Neural cell (in vitro differentiated cells): ENCODE results near the gene SAMD4A. TPM values are rescaled to one million over a fixed set of nuclear protein-coding genes. Genes with fewer than 3 reads are reported as not detected.

ENCODE experiments used
- H2AFZ ChIP-seq: fragments of 200-600, 300-800 bp; sonication (generic), shearing (Covaris generic); 2 replicates; pipeline ENCODE4 v1.6.0; 2014; ENCODE audit warnings: low read depth, mild to moderate bottlenecking, antibody characterized with exemption, low read length, moderate library complexity
- H3F3A ChIP-seq: fragments of 200-600 bp; shearing (Covaris generic); 2 replicates; pipeline ENCODE4 v1.6.1; 2016; ENCODE audit warnings: mild to moderate bottlenecking, moderate library complexity, mixed read lengths, antibody characterized with exemption, low read length; ENCODE audit not compliant: insufficient read depth, poor library complexity, severe bottlenecking
- H3K27ac ChIP-seq: fragments of 200-600, 300-800 bp; sonication (generic), shearing (Covaris generic); 2 replicates; pipeline ENCODE4 v1.5.1; 2014; ENCODE audit warnings: mild to moderate bottlenecking, low read length, moderate library complexity
- H3K27me3 ChIP-seq: fragments of 300-800, 200-600 bp; sonication (generic), shearing (Covaris generic); 2 replicates; pipeline ENCODE4 v1.6.0; 2014; ENCODE audit warnings: mild to moderate bottlenecking, low read depth, low read length, moderate library complexity; ENCODE audit not compliant: insufficient read depth
- H3K36me3 ChIP-seq: fragments of 300-800, 200-600 bp; sonication (generic), shearing (Covaris generic); 2 replicates; pipeline ENCODE4 v1.5.1; 2014; ENCODE audit warnings: mild to moderate bottlenecking, antibody characterized with exemption, low read length, moderate library complexity; ENCODE audit not compliant: insufficient read depth
- H3K4me2 ChIP-seq: fragments of 300-800, 200-600 bp; sonication (generic), shearing (Covaris generic); 2 replicates; pipeline ENCODE4 v1.6.0; 2014; ENCODE audit warnings: mild to moderate bottlenecking, low read length
- H3K4me3 ChIP-seq: fragments of 300-800, 200-600 bp; sonication (generic), shearing (Covaris generic); 2 replicates; pipeline ENCODE4 v1.5.1; 2014; ENCODE audit warnings: mild to moderate bottlenecking, low read length, moderate library complexity
- H3K79me2 ChIP-seq: fragments of 200-600 bp; shearing (Covaris generic); replicated peaks from 2 replicates; pipeline ENCODE4 v1.6.0; 2014; ENCODE audit warnings: mild to moderate bottlenecking, low read length, moderate library complexity; ENCODE audit not compliant: insufficient read depth
- H3K9ac ChIP-seq: fragments of 300-800, 200-600 bp; sonication (generic), shearing (Covaris generic); 2 replicates; pipeline ENCODE4 v1.6.1; 2016; ENCODE audit warnings: mild to moderate bottlenecking, low read length, mixed read lengths
- H3K9me2 ChIP-seq: fragments of 200-600 bp; shearing (Covaris generic); 2 replicates; pipeline ENCODE4 v1.6.1; 2016; ENCODE audit warnings: mild to moderate bottlenecking, low read length, mixed read lengths; ENCODE audit not compliant: insufficient read depth
- H3K9me3 ChIP-seq: fragments of 200-600, 300-800 bp; sonication (generic), shearing (Covaris generic); 2 replicates; pipeline ENCODE4 v1.6.1; 2016; ENCODE audit warnings: mild to moderate bottlenecking, mixed run types, low read length, moderate library complexity, mixed read lengths
- H4K20me1 ChIP-seq: fragments of 200-600 bp; shearing (Covaris generic); 2 replicates; pipeline ENCODE4 v1.6.1; 2016; ENCODE audit warnings: mild to moderate bottlenecking, mixed run types; ENCODE audit not compliant: insufficient read depth
- EP300 ChIP-seq: fragments of 450-650 bp; conservative IDR thresholded peaks from 2 replicates; pipeline ENCODE4 v1.6.1; 2014; ENCODE audit warnings: antibody characterized with exemption, mild to moderate bottlenecking, moderate library complexity; ENCODE audit not compliant: poor library complexity, severe bottlenecking
- EZH2 ChIP-seq: fragments of 200-600, 300-800 bp; shearing (Covaris generic), sonication (generic); IDR thresholded peaks from 2 replicates; pipeline ENCODE4 v1.6.1; 2014; ENCODE audit warnings: antibody characterized with exemption, low read length, borderline replicate concordance, mild to moderate bottlenecking; ENCODE audit not compliant: insufficient read depth, poor library complexity, severe bottlenecking
- POLR2AphosphoS5 ChIP-seq: IDR thresholded peaks from 2 replicates; pipeline ENCODE4 v1.6.1; 2012
- TAF1 ChIP-seq: IDR thresholded peaks from 2 replicates; pipeline ENCODE4 v1.6.1; 2012; ENCODE audit warnings: low read depth
- polyA plus RNA-seq: library from polyadenylated mRNA; depleted of rRNA; stranded (reverse); fragments of >200 nt; gene quantifications from 2 replicates; pipeline ENCODE4 v1.2.3, GENCODE V29; 2014
- TF ChIP-seq, protein P1 (sequence below): fragments of 450-650 bp; IDR thresholded peaks from 2 replicates; pipeline ENCODE4 v1.5.1; 2014; ENCODE audit warnings: antibody characterized with exemption, mild to moderate bottlenecking, moderate library complexity; ENCODE audit not compliant: poor library complexity, severe bottlenecking
- TF ChIP-seq, protein P2 (sequence below): IDR thresholded peaks from 2 replicates; pipeline ENCODE4 v1.6.1; 2012; ENCODE audit warnings: borderline replicate concordance

SAMD4A gene
- polyA plus RNA-seq, 1 donor from 2014 or later = 1.0 TPM

DNA sequence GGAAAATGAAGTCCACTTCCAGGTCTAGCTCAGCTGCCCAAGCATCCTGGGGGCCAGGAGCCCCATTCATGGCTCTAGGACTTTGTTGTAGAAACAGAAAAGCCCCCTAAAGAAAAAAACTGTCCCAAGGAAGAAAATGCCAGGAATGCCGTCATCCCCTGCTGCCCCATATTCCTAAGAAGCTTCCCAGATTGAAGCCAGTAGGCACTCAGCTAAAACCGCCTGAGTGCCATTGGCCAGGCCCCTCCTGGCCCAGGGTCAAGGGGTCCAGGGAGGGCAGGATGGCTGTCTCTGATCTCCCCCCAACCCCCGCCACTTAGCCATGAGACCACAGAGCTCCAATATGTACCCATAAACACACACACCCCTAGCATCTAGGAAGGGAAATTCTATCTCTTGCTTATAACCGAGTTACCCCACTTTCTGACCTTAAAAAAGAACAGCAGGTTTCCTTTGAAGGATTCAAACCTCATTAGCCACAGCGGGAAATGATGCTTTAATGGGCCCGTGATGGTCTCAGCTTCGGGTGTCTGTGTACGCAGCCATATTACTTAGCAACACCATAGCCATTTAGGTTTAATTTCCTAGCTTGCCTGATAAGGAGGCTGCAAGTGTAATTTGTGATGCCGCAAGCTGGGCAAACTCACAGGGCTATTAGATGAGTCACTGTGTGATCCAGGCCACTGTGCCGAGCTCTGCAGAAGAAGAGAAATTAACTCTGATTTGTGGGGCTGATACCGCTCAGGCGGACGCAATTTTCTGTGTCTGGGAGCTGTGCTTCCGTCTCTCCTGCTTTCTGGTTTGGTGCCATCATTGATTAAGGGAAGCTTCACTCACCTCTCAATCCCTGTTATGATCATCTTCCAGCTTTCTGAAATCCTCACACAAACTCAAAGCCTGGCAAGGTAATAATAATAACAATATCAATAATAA, 251.5 kb downstream of the SAMD4A start:
- Histone ChIP-seq H2AFZ (no peak overlapping the region), H3K27me3 (no peaks in the 10 kb centered on the region), H3F3A (no peaks in the 10 kb centered on the region), H3K36me3 (no peaks in the 10 kb centered on the region), H3K27ac (peak overlapping the region; percentile 61), H3K9ac (peak overlapping the region; percentile 29), H3K9me2 (no peaks in the 10 kb centered on the region), H3K4me2 (peak overlapping the region; percentile 8), H3K9me3 (no peaks in the 10 kb centered on the region), H4K20me1 (no peaks in the 10 kb centered on the region), H3K79me2 (no peaks in the 10 kb centered on the region), H3K4me3 (peak overlapping the region; percentile 28)
- TF ChIP-seq, protein P1, sequence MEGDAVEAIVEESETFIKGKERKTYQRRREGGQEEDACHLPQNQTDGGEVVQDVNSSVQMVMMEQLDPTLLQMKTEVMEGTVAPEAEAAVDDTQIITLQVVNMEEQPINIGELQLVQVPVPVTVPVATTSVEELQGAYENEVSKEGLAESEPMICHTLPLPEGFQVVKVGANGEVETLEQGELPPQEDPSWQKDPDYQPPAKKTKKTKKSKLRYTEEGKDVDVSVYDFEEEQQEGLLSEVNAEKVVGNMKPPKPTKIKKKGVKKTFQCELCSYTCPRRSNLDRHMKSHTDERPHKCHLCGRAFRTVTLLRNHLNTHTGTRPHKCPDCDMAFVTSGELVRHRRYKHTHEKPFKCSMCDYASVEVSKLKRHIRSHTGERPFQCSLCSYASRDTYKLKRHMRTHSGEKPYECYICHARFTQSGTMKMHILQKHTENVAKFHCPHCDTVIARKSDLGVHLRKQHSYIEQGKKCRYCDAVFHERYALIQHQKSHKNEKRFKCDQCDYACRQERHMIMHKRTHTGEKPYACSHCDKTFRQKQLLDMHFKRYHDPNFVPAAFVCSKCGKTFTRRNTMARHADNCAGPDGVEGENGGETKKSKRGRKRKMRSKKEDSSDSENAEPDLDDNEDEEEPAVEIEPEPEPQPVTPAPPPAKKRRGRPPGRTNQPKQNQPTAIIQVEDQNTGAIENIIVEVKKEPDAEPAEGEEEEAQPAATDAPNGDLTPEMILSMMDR = no peak
- TF ChIP-seq, protein P2, sequence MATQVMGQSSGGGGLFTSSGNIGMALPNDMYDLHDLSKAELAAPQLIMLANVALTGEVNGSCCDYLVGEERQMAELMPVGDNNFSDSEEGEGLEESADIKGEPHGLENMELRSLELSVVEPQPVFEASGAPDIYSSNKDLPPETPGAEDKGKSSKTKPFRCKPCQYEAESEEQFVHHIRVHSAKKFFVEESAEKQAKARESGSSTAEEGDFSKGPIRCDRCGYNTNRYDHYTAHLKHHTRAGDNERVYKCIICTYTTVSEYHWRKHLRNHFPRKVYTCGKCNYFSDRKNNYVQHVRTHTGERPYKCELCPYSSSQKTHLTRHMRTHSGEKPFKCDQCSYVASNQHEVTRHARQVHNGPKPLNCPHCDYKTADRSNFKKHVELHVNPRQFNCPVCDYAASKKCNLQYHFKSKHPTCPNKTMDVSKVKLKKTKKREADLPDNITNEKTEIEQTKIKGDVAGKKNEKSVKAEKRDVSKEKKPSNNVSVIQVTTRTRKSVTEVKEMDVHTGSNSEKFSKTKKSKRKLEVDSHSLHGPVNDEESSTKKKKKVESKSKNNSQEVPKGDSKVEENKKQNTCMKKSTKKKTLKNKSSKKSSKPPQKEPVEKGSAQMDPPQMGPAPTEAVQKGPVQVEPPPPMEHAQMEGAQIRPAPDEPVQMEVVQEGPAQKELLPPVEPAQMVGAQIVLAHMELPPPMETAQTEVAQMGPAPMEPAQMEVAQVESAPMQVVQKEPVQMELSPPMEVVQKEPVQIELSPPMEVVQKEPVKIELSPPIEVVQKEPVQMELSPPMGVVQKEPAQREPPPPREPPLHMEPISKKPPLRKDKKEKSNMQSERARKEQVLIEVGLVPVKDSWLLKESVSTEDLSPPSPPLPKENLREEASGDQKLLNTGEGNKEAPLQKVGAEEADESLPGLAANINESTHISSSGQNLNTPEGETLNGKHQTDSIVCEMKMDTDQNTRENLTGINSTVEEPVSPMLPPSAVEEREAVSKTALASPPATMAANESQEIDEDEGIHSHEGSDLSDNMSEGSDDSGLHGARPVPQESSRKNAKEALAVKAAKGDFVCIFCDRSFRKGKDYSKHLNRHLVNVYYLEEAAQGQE = peak; percentile 43
- TF ChIP-seq EP300 (peak; percentile 63), POLR2AphosphoS5 (peak; percentile 84)

DNA sequence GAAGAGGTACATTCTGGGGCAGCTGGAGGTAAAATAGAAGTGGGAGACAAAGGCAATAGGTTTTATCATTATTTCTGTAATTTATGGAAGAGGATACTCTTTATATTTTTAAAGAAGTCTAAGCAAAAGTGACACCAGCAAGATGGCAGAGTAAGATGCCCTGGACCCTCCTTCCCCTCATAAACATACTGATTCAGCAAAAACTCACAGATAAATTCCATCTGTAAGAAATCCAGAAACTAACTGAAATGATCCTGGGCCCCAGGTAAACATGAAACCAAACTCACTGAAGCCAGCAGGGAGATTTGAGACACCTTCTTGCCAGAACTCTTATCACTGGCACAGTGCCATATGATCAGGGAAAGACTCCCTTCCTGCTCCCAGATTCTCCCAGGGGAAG, 255.8 kb downstream of the SAMD4A start:
- no peaks in the 10 kb centered on the region for H3K79me2 ChIP-seq
- no peaks in the 10 kb centered on the region for H3K9me2 ChIP-seq
- TF ChIP-seq POLR2AphosphoS5 (no peak), EP300 (no peak), TAF1 (no peak), EZH2 (no peak)
- no peak overlapping the region for H3K27ac ChIP-seq
- no peak overlapping the region for H2AFZ ChIP-seq
- H3K9ac ChIP-seq = no peak overlapping the region
- H3F3A ChIP-seq = no peaks in the 10 kb centered on the region
- no peaks in the 10 kb centered on the region for H3K36me3 ChIP-seq
- H4K20me1 ChIP-seq = no peaks in the 10 kb centered on the region
- no peaks in the 10 kb centered on the region for H3K9me3 ChIP-seq
- H3K4me2 ChIP-seq = no peak overlapping the region
- H3K4me3 ChIP-seq = no peak overlapping the region
- H3K27me3 ChIP-seq = no peaks in the 10 kb centered on the region
